Gastrocnemius medialis (tissue), 4 donors: ENCODE results near the gene MCU. TPM values are rescaled to one million over a fixed set of nuclear protein-coding genes. Genes with fewer than 3 reads are reported as not detected.

Experiments used
- ATAC-seq, 2 donors: fragments of 150-250 bp; one replicate each; pipeline ENCODE4 v1.9.1; 2016
- DNase-seq, 2 donors: peaks; one replicate each; pipeline ENCODE4 v3.0.0-alpha.2; 2019
- H3K27ac ChIP-seq, 4 donors: fragments of 200-600 bp; sonication (generic); 1 replicate in 1 of 4; 2 replicates in 3 of 4; pipeline ENCODE4 v1.5.1; 2016 to 2018; ENCODE audit warnings: mild to moderate bottlenecking in 2 of 4, moderate library complexity in 1 of 4
- H3K27me3 ChIP-seq, 3 donors: fragments of 200-600 bp; sonication (generic) in 2 of 3; 1 replicate in 1 of 3; 2 replicates in 2 of 3; pipeline versions ENCODE4 v1.5.1 to v1.6.0; 2016 to 2019; ENCODE audit warnings: mild to moderate bottlenecking in 1 of 3, moderate library complexity in 1 of 3
- H3K36me3 ChIP-seq, 2 donors: fragments of 200-600 bp; sonication (generic) in 1 of 2; one replicate each; pipeline ENCODE4 v1.5.1; 2017 to 2018
- H3K4me1 ChIP-seq, 2 donors: fragments of 200-600 bp; sonication (generic) in 1 of 2; one replicate each; pipeline ENCODE4 v1.5.1; 2016 to 2017; ENCODE audit warnings: mild to moderate bottlenecking in 2 of 2
- H3K4me3 ChIP-seq, 4 donors: fragments of 200-600 bp; sonication (generic) in 3 of 4; 1 replicate in 1 of 4; 2 replicates in 3 of 4; pipeline ENCODE4 v1.5.1; 2016 to 2019; ENCODE audit warnings: mild to moderate bottlenecking in 2 of 4
- H3K9me3 ChIP-seq, 3 donors: fragments of 200-600 bp; sonication (generic) in 2 of 3; 1 replicate in 1 of 3; 2 replicates in 2 of 3; pipeline ENCODE4 v1.5.1; 2016 to 2019
- CTCF ChIP-seq, 5 experiments: fragments of 450-650 bp in 3 of 5; fragments of 200-600 bp in 2 of 5; sonication (generic) in 2 of 5; IDR thresholded peaks in 4 of 5; conservative IDR thresholded peaks in 1 of 5; 1 replicate in 4 of 5; 2 replicates in 1 of 5; pipeline ENCODE4 v1.5.1; 2016 to 2019; ENCODE audit warnings: antibody characterized with exemption in 5 of 5, mild to moderate bottlenecking in 3 of 5, moderate library complexity in 3 of 5
- POLR2A ChIP-seq, 2 donors: fragments of 450-650 bp; IDR thresholded peaks; one replicate each; pipeline ENCODE4 v1.6.1; 2017; ENCODE audit warnings: antibody characterized with exemption in 2 of 2, mild to moderate bottlenecking in 2 of 2, moderate library complexity in 2 of 2
- in situ Hi-C, 4 donors: fragments of 200-750 bp; cut with MboI; loops; one replicate each; pipeline versions ENCODE4 v1.15.0 to v1.8.0; 2017; ENCODE audit warnings: low sequenced_read_pairs in 4 of 4
- intact Hi-C: fragments of 100-400 bp; cut with DNase I; formaldehyde crosslinking; loops from one replicate; pipeline ENCODE4 v1.15.1; 2023; ENCODE audit warnings: low total_unique reads
- total RNA-seq, 4 donors: library from RNA; depleted of rRNA; stranded (reverse); fragments of >200 nt; gene quantifications; one replicate each; pipeline versions ENCODE4 v1.1.0 to v1.2.3, GENCODE V29; 2016

The MCU gene
- total RNA-seq, 4 donors from 2014 or later: 25.1 to 61.3 (median 49.0) TPM

GRCh38 chr10:72740528-72740927 is 48.6 kb downstream of the MCU start:
- peaks cover 73 to 74% of the 10 kb centered on the region in 2 donors for H3K4me1 ChIP-seq
- ATAC-seq: peak; percentile 90 to 95

GRCh38 chr10:72742092-72742491 is 50.1 kb downstream of the MCU start:
- Histone ChIP-seq H3K4me3 (no peak overlapping the region), H3K27ac (peak overlapping the region in 2 of 4 donors; percentile 8 to 21), H3K9me3 (no peaks in the 10 kb centered on the region), H3K36me3 (no peaks in the 10 kb centered on the region), H3K4me1 (peaks cover 69 to 70% of the 10 kb centered on the region in 2 donors), H3K27me3 (no peaks in the 10 kb centered on the region)
- TF ChIP-seq POLR2A (IDR thresholded peaks at IDR 0.05): no peak
- no peak for TF ChIP-seq CTCF (IDR thresholded peaks at IDR 0.05 in 4 of 5, conservative IDR thresholded peaks at IDR 0.05 in 1 of 5)
- DNase-seq (no peak), ATAC-seq (no peak)
- in situ Hi-C loops (no loop called here), intact Hi-C loops (no loop called here)

More at GRCh38 chr10:72740528-72740927, 48.6 kb downstream of the MCU start:
- in situ Hi-C loops (no loop called here), intact Hi-C loops (loop anchor here (2.0 kb wide), 1 partner anchor 46 kb away; no protein-coding TSS in a partner anchor)
- Histone ChIP-seq H3K27me3 (no peaks in the 10 kb centered on the region), H3K36me3 (no peaks in the 10 kb centered on the region), H3K27ac (peak overlapping the region; percentile 83 to 90 (median 86)), H3K9me3 (no peaks in the 10 kb centered on the region), H3K4me3 (no peak overlapping the region)
- TF ChIP-seq POLR2A (IDR thresholded peaks at IDR 0.05) (no peak), CTCF (IDR thresholded peaks at IDR 0.05 in 4 of 5, conservative IDR thresholded peaks at IDR 0.05 in 1 of 5) (no peak)
- DNase-seq: peak; percentile 65 to 73

GRCh38 chr10:72742797-72743196 is 50.9 kb downstream of the MCU start:
- Histone ChIP-seq H3K27me3 (no peaks in the 10 kb centered on the region), H3K4me1 (peaks cover 62 to 65% of the 10 kb centered on the region in 2 donors), H3K4me3 (no peak overlapping the region), H3K36me3 (no peaks in the 10 kb centered on the region), H3K9me3 (no peaks in the 10 kb centered on the region), H3K27ac (peak overlapping the region in 2 of 4 donors; percentile 8 to 21)
- in situ Hi-C loops (no loop called here), intact Hi-C loops (no loop called here)
- TF ChIP-seq POLR2A (IDR thresholded peaks at IDR 0.05) (no peak), CTCF (IDR thresholded peaks at IDR 0.05 in 4 of 5, conservative IDR thresholded peaks at IDR 0.05 in 1 of 5) (no peak)
- ATAC-seq: no peak
- DNase-seq: no peak

GRCh38 chr10:72744566-72744965 is 52.6 kb downstream of the MCU start:
- Histone ChIP-seq H3K4me3 (no peak overlapping the region), H3K4me1 (peaks cover 46 to 53% of the 10 kb centered on the region in 2 donors), H3K9me3 (no peaks in the 10 kb centered on the region), H3K27ac (peak overlapping the region; percentile 41 to 65 (median 42)), H3K27me3 (no peaks in the 10 kb centered on the region), H3K36me3 (no peaks in the 10 kb centered on the region)
- TF ChIP-seq CTCF (IDR thresholded peaks at IDR 0.05 in 4 of 5, conservative IDR thresholded peaks at IDR 0.05 in 1 of 5): no peak
- intact Hi-C loops: no loop called here
- in situ Hi-C loops: no loop called here
- no peak for ATAC-seq
- no peak for DNase-seq
